ENCODE measurements around the gene CCDC88A.
"Not testable (repeated sequence)": the region's sequence is repeated elsewhere in the genome, so short reads cannot be mapped to it uniquely, and the experiment has no call there.

Gene CCDC88A

GRCh38 chr2:55419679-55420438, at the start of gene CCDC88A:
TSS of gene CCDC88A (minus strand) at chr2:55419856. CDS start at chr2:55419079, 777 bp downstream.
- H3K9me3 Mint-ChIP-seq, result no peaks in the 10 kb centered on the region
- H3K36me3 Mint-ChIP-seq, result no peaks in the 10 kb centered on the region
- H3K27me3 Mint-ChIP-seq, result no peaks in the 10 kb centered on the region
- peak within 1 kb of the TSS; percentile 87 for H3K27ac Mint-ChIP-seq
- peak within 1 kb of the TSS; percentile 93 for H3K4me3 Mint-ChIP-seq
- H3K4me1 Mint-ChIP-seq, result peaks cover 38% of the 10 kb centered on the region

GRCh38 chr2:55461679-55462078, 42.0 kb upstream of the CCDC88A start:
- no peak overlapping the region for H3K4me3 Mint-ChIP-seq
- H3K4me1 Mint-ChIP-seq, result no peaks in the 10 kb centered on the region
- H3K27ac Mint-ChIP-seq, result no peak overlapping the region
- H3K36me3 Mint-ChIP-seq, result no peaks in the 10 kb centered on the region
- peaks cover 8% of the 10 kb centered on the region for H3K27me3 Mint-ChIP-seq
- no peaks in the 10 kb centered on the region for H3K9me3 Mint-ChIP-seq

- peaks cover 8% of the 10 kb centered on the region for H3K27me3 Mint-ChIP-seq
- no peak overlapping the region for H3K4me3 Mint-ChIP-seq
- H3K4me1 Mint-ChIP-seq, result no peaks in the 10 kb centered on the region
- no peaks in the 10 kb centered on the region for H3K9me3 Mint-ChIP-seq
- H3K36me3 Mint-ChIP-seq, result no peaks in the 10 kb centered on the region
- H3K27ac Mint-ChIP-seq, result no peak overlapping the region
Observed at GRCh38 chr2:55460562-55460961, 40.9 kb upstream of the CCDC88A start.

- Mint-ChIP-seq H3K4me3 (no peak overlapping the region), H3K27me3 (peaks cover 8% of the 10 kb centered on the region), H3K36me3 (no peaks in the 10 kb centered on the region), H3K9me3 (no peaks in the 10 kb centered on the region), H3K4me1 (no peaks in the 10 kb centered on the region), H3K27ac (no peak overlapping the region)
Observed at GRCh38 chr2:55459714-55460274, 40.1 kb upstream of the CCDC88A start.

GRCh38 chr2:55459279-55459678, 39.6 kb upstream of the CCDC88A start:
- Mint-ChIP-seq H3K27ac (no peak overlapping the region), H3K4me1 (no peaks in the 10 kb centered on the region), H3K9me3 (no peaks in the 10 kb centered on the region), H3K4me3 (no peak overlapping the region), H3K27me3 (peaks cover 8% of the 10 kb centered on the region), H3K36me3 (no peaks in the 10 kb centered on the region)

- H3K27me3 Mint-ChIP-seq, result peaks cover 2% of the 10 kb centered on the region
- H3K36me3 Mint-ChIP-seq, result no peaks in the 10 kb centered on the region
- no peaks in the 10 kb centered on the region for H3K9me3 Mint-ChIP-seq
- no peaks in the 10 kb centered on the region for H3K4me1 Mint-ChIP-seq
- H3K27ac Mint-ChIP-seq, result no peak overlapping the region
- H3K4me3 Mint-ChIP-seq, result no peak overlapping the region
Observed at GRCh38 chr2:55454121-55454520, 34.5 kb upstream of the CCDC88A start.

- no peak overlapping the region for H3K27ac Mint-ChIP-seq
- no peak overlapping the region for H3K4me3 Mint-ChIP-seq
- H3K27me3 Mint-ChIP-seq, result no peaks in the 10 kb centered on the region
- no peaks in the 10 kb centered on the region for H3K4me1 Mint-ChIP-seq
- no peaks in the 10 kb centered on the region for H3K36me3 Mint-ChIP-seq
- H3K9me3 Mint-ChIP-seq, result no peaks in the 10 kb centered on the region
Observed at GRCh38 chr2:55452879-55453278, 33.2 kb upstream of the CCDC88A start.

- Mint-ChIP-seq H3K4me3 (no peak overlapping the region), H3K36me3 (no peaks in the 10 kb centered on the region), H3K27ac (no peak overlapping the region), H3K27me3 (no peaks in the 10 kb centered on the region), H3K4me1 (no peaks in the 10 kb centered on the region), H3K9me3 (no peaks in the 10 kb centered on the region)
Observed at GRCh38 chr2:55451699-55452098, 32.0 kb upstream of the CCDC88A start.

- not testable (repeated sequence) for H3K27ac Mint-ChIP-seq, H3K4me1 Mint-ChIP-seq, H3K36me3 Mint-ChIP-seq, H3K4me3 Mint-ChIP-seq, H3K27me3 Mint-ChIP-seq, H3K9me3 Mint-ChIP-seq
Observed at GRCh38 chr2:55450014-55450413, 30.4 kb upstream of the CCDC88A start.

- not testable (repeated sequence) for H3K9me3 Mint-ChIP-seq, H3K4me1 Mint-ChIP-seq, H3K27me3 Mint-ChIP-seq, H3K27ac Mint-ChIP-seq, H3K4me3 Mint-ChIP-seq, H3K36me3 Mint-ChIP-seq
Observed at GRCh38 chr2:55442045-55442760, 22.5 kb upstream of the CCDC88A start.

GRCh38 chr2:55441280-55441892, 21.7 kb upstream of the CCDC88A start:
- Mint-ChIP-seq H3K9me3 (no peaks in the 10 kb centered on the region), H3K27ac (no peak overlapping the region), H3K4me3 (no peak overlapping the region), H3K27me3 (peaks cover 1% of the 10 kb centered on the region), H3K4me1 (no peaks in the 10 kb centered on the region), H3K36me3 (peaks cover 2% of the 10 kb centered on the region)

- no peaks in the 10 kb centered on the region for H3K4me1 Mint-ChIP-seq
- H3K27ac Mint-ChIP-seq, result no peak overlapping the region
- H3K27me3 Mint-ChIP-seq, result no peaks in the 10 kb centered on the region
- no peaks in the 10 kb centered on the region for H3K9me3 Mint-ChIP-seq
- no peak overlapping the region for H3K4me3 Mint-ChIP-seq
- peaks cover 2% of the 10 kb centered on the region for H3K36me3 Mint-ChIP-seq
Observed at GRCh38 chr2:55439101-55439397, 19.4 kb upstream of the CCDC88A start.

GRCh38 chr2:55438391-55439100, 18.9 kb upstream of the CCDC88A start:
- H3K4me3 Mint-ChIP-seq, result no peak overlapping the region
- no peaks in the 10 kb centered on the region for H3K9me3 Mint-ChIP-seq
- no peaks in the 10 kb centered on the region for H3K27me3 Mint-ChIP-seq
- peaks cover under 1% of the 10 kb centered on the region for H3K36me3 Mint-ChIP-seq
- H3K27ac Mint-ChIP-seq, result no peak overlapping the region
- no peaks in the 10 kb centered on the region for H3K4me1 Mint-ChIP-seq

- H3K4me1 Mint-ChIP-seq, result no peaks in the 10 kb centered on the region
- no peak overlapping the region for H3K27ac Mint-ChIP-seq
- no peaks in the 10 kb centered on the region for H3K36me3 Mint-ChIP-seq
- peaks cover 1% of the 10 kb centered on the region for H3K27me3 Mint-ChIP-seq
- no peaks in the 10 kb centered on the region for H3K9me3 Mint-ChIP-seq
- H3K4me3 Mint-ChIP-seq, result no peak overlapping the region
Observed at GRCh38 chr2:55437515-55438390, 18.1 kb upstream of the CCDC88A start.

All from activated naive CD4-positive, alpha-beta T cell treated with anti-CD3 and anti-CD28 coated beads, Interleukin-2, amount 50 U/mL, for 24 hours (primary cell).